ENCODE measurements around the gene S100A2.

DNA sequence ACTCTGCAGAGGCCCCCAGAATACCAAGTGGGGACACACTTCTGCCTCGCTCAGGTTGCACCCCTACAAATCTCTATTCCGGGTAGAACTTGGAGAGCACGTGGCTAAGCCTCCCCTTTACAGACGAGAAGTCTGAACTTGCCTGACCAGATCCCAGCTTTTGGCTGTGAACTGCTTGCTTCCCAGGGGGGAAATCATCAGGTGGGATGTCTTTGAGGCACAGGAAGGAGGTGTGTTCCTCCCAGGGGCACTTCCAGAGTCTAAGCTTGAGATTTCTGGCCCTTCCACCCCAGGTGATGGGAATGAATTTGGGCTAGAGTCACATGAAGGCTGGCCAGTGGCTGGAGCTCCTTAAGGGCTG, 15.3 kb downstream of the S100A2 start:
- TF ChIP-seq POLR2A (IDR thresholded peaks at IDR 0.05) (no peak), POLR2AphosphoS5 (IDR thresholded peaks at IDR 0.05) (no peak)
- TF ChIP-seq, protein P1, sequence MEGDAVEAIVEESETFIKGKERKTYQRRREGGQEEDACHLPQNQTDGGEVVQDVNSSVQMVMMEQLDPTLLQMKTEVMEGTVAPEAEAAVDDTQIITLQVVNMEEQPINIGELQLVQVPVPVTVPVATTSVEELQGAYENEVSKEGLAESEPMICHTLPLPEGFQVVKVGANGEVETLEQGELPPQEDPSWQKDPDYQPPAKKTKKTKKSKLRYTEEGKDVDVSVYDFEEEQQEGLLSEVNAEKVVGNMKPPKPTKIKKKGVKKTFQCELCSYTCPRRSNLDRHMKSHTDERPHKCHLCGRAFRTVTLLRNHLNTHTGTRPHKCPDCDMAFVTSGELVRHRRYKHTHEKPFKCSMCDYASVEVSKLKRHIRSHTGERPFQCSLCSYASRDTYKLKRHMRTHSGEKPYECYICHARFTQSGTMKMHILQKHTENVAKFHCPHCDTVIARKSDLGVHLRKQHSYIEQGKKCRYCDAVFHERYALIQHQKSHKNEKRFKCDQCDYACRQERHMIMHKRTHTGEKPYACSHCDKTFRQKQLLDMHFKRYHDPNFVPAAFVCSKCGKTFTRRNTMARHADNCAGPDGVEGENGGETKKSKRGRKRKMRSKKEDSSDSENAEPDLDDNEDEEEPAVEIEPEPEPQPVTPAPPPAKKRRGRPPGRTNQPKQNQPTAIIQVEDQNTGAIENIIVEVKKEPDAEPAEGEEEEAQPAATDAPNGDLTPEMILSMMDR (IDR thresholded peaks at IDR 0.05) = no peak
